GM12878 (cell line): ENCODE data around the gene MCM8. TPM values are rescaled to one million over a fixed set of nuclear protein-coding genes. Genes with fewer than 3 reads are reported as not detected.

Experiments used
- ATAC-seq: fragments of 200-7000 bp; cut with Tn5 transposase; 3 replicates; pipeline ENCODE4 v1.9.1; 2020; ENCODE audit warnings: mild to moderate bottlenecking, moderate library complexity
- BruUV-seq: library from RNA; stranded (reverse); fragments of 400-500 nt; replicated peaks from 2 replicates; lab custom pipeline; 2021; lab: Mats Ljungman, UMichigan
- CTCF ChIA-PET: fragments of 300-600 bp; sonication (Branson Sonifier 250); formaldehyde crosslinking; extraction: SDS; loops from one replicate; lab custom pipeline; 2021; ENCODE audit warnings: inconsistent platforms; lab: Yijun Ruan, JAX
- POLR2A ChIA-PET: fragments of 350-600 bp; formaldehyde crosslinking; extraction: SDS; loops from one replicate; lab custom pipeline; 2021; ENCODE audit warnings: inconsistent platforms; lab: Charles Lee
- RAD21 ChIA-PET: fragments of 300-600 bp; sonication (Branson Sonifier 250); formaldehyde crosslinking; loops from one replicate; lab custom pipeline; 2023; ENCODE audit warnings: antibody characterized with exemption; ENCODE audit not compliant: unreplicated experiment; lab: Charles Lee
- SMC1A ChIA-PET: fragments of 300-600 bp; sonication (Branson Sonifier 250); formaldehyde crosslinking; loops from one replicate; lab custom pipeline; 2023; ENCODE audit not compliant: unreplicated experiment, uncharacterized antibody; lab: Charles Lee
- DNase-seq: peaks from one replicate; pipeline ENCODE4 v3.0.0-alpha.2; 2011; ENCODE audit warnings: low read depth, low spot score
- FAIRE-seq: peaks from 3 replicates; lab custom pipeline; 2011; peaks lifted over from hg19 to GRCh38; lab: Jason Lieb, UNC
- H2AFZ ChIP-seq: 2 replicates; pipeline ENCODE4 v1.6.0; 2011; ENCODE audit warnings: low read depth, low read length, control low read depth; ENCODE audit not compliant: control insufficient read depth
- H3K27ac ChIP-seq: 2 replicates; pipeline ENCODE4 v1.5.1; 2011; ENCODE audit warnings: control low read depth; ENCODE audit not compliant: control insufficient read depth, insufficient read depth
- H3K27me3 ChIP-seq, 2 experiments: replicated peaks in 1 of 2; 2 replicates each; pipeline versions ENCODE4 v1.6.0 to v1.6.1; 2011; ENCODE audit warnings: low read length in 1 of 2; ENCODE audit not compliant: control insufficient read depth in 2 of 2, insufficient read depth in 2 of 2
- H3K36me3 ChIP-seq, 2 experiments: 2 replicates each; pipeline ENCODE4 v1.5.1; 2011; ENCODE audit warnings: low read length in 1 of 2; ENCODE audit not compliant: control insufficient read depth in 2 of 2, insufficient read depth in 2 of 2
- H3K4me1 ChIP-seq: 2 replicates; pipeline ENCODE4 v1.6.1; 2011; ENCODE audit warnings: mild to moderate bottlenecking, low read length, moderate library complexity, mixed read lengths; ENCODE audit not compliant: control insufficient read depth, insufficient read depth
- H3K4me2 ChIP-seq: 2 replicates; pipeline ENCODE4 v1.6.0; 2011; ENCODE audit warnings: control low read depth; ENCODE audit not compliant: control insufficient read depth, insufficient read depth
- H3K4me3 ChIP-seq: fragments of 200-600 bp; sonication (generic); 2 replicates; pipeline ENCODE4 v1.5.1; 2016
- H3K79me2 ChIP-seq: 2 replicates; pipeline ENCODE4 v1.6.0; 2011; ENCODE audit warnings: low read length; ENCODE audit not compliant: control insufficient read depth, insufficient read depth
- H3K9ac ChIP-seq: 2 replicates; pipeline ENCODE4 v1.8.0; 2011; ENCODE audit warnings: low read length, control low read depth, mixed read lengths; ENCODE audit not compliant: control insufficient read depth, insufficient read depth
- H3K9me3 ChIP-seq: replicated peaks from 3 replicates; pipeline ENCODE4 v1.5.1; 2011; ENCODE audit warnings: mild to moderate bottlenecking, low read length; ENCODE audit not compliant: control insufficient read depth, insufficient read depth
- H4K20me1 ChIP-seq: 2 replicates; pipeline ENCODE4 v1.6.0; 2011; ENCODE audit not compliant: control insufficient read depth, insufficient read depth
- GATAD2B ChIP-seq: fragments of 450-650 bp; conservative IDR thresholded peaks from 2 replicates; pipeline ENCODE4 v1.6.1; 2017; ENCODE audit warnings: low read depth, mild to moderate bottlenecking, moderate library complexity
- JUND ChIP-seq: IDR thresholded peaks from 2 replicates; pipeline ENCODE4 v1.6.1; 2012; ENCODE audit warnings: low read depth, mild to moderate bottlenecking, low read length, improper control_type of control experiment, moderate library complexity
- POLR2A ChIP-seq: IDR thresholded peaks from 2 replicates; pipeline ENCODE4 v1.6.1; 2011; ENCODE audit warnings: low read depth, mild to moderate bottlenecking, low read length
- WGBS: methylation state at CpG from one replicate; pipeline ENCODE4 v1.1.6; 2016; ENCODE audit warnings: low lambda C conversion rate; ENCODE audit not compliant: insufficient replicate concordance, insufficient coverage; ENCODE audit errors: missing lambda C conversion rate; 5-methylcytosine and 5-hydroxymethylcytosine counted together
- in situ Hi-C: fragments of 300-500 bp; cut with MboI; formaldehyde crosslinking; loops from 9 replicates; pipeline ENCODE4 v1.14.3; 2018; ENCODE audit warnings: mixed read lengths
- intact Hi-C: fragments of 100-400 bp; cut with micrococcal nuclease; formaldehyde crosslinking; loops from one replicate; pipeline ENCODE4 v1.14.2; 2022; ENCODE audit not compliant: unreplicated experiment
- polyA plus RNA-seq, 11 experiments: library from polyadenylated mRNA; depleted of rRNA in 4 of 11; unstranded in 6 of 11; stranded (reverse) in 5 of 11; fragments of >200 nt; fragmentation: Nextera tagmentation in 4 of 11; fragmentation: Illumina TruSeq in 1 of 11; extraction: Ambion mirVana in 4 of 11; extraction: Trizol in 1 of 11; gene quantifications; 1 replicate in 1 of 11; 2 replicates in 10 of 11; pipeline versions ENCODE4 v1.2.1 to v1.2.3, GENCODE V29; 2011 to 2016; ENCODE audit warnings: inconsistent platforms in 2 of 11, missing spikeins in 2 of 11, low read depth in 1 of 11
- total RNA-seq, 4 experiments: library from RNA; depleted of rRNA in 3 of 4; stranded (reverse); fragments of >200 nt in 3 of 4; fragmentation: Illumina TruSeq in 1 of 4; extraction: Trizol in 1 of 4; gene quantifications; 2 replicates each; pipeline versions ENCODE4 v1.2.1 to v1.2.3, GENCODE V29; 2013 to 2021
- TF ChIP-seq, protein P1 (sequence below): fragments of 450-650 bp; IDR thresholded peaks from 2 replicates; pipeline ENCODE4 v1.6.1; 2016; ENCODE audit warnings: mild to moderate bottlenecking, moderate library complexity, borderline replicate concordance

The MCM8 gene
- total and polyA plus RNA-seq, 10 of the 15 experiments (the other 5 are each of a cell fraction or from before 2014, with no cell fraction given), result 3.2 to 28.2 (median 16.0) TPM

DNA sequence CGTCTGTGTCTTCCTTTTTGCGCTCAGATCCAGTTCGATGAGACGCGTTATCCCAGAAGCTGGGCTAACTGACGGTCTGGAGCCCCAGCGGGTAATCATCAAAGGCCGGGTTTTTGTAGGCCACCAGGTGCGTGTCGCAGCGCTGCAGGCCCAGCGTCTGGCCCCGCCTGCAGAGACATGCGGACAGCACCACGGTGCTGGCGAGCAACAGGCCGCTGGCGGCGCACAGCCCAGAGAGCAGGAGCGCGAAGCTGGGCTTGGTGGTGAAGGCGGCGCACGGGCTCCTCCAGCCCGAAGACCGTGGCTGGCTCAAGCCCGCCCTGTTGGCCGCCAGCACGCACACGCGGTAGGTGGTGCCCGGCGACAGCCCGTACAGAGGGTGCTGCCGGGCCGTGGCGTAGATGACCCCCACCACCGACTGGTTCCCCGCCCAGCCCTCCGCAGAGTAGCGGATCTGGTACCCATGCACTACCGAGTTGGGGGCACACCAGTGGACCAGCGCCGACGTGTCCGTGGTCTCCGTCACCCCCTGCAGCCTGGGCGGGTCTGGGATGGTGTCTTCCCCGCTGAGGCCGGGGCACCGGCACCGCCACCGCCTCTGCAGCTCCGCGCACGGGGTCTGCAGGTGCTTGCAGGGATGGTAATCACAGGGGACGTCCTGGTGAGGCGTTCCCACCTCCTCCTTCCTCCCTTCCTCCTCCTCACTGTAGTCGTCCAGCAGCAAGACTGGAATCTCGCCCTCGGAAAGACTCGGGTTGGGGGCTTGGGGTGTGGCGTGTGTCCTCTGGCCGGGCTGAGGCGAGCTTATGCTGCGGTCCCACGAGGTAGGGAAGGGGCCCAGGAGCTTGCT is 90.7 kb downstream of the MCM8 start (continued):
- no peak for TF ChIP-seq JUND
- TF ChIP-seq, protein P1, sequence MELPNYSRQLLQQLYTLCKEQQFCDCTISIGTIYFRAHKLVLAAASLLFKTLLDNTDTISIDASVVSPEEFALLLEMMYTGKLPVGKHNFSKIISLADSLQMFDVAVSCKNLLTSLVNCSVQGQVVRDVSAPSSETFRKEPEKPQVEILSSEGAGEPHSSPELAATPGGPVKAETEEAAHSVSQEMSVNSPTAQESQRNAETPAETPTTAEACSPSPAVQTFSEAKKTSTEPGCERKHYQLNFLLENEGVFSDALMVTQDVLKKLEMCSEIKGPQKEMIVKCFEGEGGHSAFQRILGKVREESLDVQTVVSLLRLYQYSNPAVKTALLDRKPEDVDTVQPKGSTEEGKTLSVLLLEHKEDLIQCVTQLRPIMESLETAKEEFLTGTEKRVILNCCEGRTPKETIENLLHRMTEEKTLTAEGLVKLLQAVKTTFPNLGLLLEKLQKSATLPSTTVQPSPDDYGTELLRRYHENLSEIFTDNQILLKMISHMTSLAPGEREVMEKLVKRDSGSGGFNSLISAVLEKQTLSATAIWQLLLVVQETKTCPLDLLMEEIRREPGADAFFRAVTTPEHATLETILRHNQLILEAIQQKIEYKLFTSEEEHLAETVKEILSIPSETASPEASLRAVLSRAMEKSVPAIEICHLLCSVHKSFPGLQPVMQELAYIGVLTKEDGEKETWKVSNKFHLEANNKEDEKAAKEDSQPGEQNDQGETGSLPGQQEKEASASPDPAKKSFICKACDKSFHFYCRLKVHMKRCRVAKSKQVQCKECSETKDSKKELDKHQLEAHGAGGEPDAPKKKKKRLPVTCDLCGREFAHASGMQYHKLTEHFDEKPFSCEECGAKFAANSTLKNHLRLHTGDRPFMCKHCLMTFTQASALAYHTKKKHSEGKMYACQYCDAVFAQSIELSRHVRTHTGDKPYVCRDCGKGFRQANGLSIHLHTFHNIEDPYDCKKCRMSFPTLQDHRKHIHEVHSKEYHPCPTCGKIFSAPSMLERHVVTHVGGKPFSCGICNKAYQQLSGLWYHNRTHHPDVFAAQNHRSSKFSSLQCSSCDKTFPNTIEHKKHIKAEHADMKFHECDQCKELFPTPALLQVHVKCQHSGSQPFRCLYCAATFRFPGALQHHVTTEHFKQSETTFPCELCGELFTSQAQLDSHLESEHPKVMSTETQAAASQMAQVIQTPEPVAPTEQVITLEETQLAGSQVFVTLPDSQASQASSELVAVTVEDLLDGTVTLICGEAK, result no peak

DNA sequence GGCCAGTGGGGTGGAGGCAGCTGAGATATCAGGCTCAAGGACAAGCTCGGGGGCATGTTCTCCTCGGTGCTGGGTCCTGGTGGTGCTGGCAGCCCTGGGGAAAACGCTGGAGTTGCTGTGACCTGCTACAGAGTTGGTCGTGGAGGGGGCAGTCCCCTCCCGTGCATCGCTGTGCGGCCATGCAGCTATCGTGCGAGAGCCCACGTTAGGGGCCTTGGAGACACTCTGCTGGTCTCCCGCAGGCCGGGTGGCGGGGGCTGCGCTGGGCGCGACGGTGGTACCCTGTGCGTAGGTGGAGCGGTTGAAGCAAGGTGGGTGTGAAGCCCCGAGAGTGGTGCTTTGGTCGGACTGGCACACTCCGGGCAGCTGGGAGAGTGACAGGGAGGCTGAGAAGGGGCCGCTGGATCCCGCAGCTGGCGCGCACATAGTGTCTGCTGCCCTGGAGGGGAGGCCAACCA is 91.4 kb downstream of the MCM8 start:
- intact Hi-C loops (no loop called here), in situ Hi-C loops (no loop called here)
- no peak for FAIRE-seq
- H3K9me3 ChIP-seq, result no peaks in the 10 kb centered on the region
- H3K79me2 ChIP-seq, result no peaks in the 10 kb centered on the region
- no peaks in the 10 kb centered on the region for H4K20me1 ChIP-seq
- ChIA-PET RAD21 (no interaction called here), SMC1A (interaction anchor here (1.3 kb wide), 1 partner anchor 34 kb away, joined by 3 read pairs; no protein-coding TSS in a partner anchor), CTCF (no interaction called here)
- DNase-seq, result no peak
- H3K9ac ChIP-seq, result no peak overlapping the region
- no peaks in the 10 kb centered on the region for H3K27me3 ChIP-seq
- no peaks in the 10 kb centered on the region for H3K4me1 ChIP-seq
- 97% methylated on average over 25 of the region's 26 CpGs for WGBS
- no peak overlapping the region for H3K4me2 ChIP-seq
- H3K36me3 ChIP-seq, result peaks cover 11 to 17% of the 10 kb centered on the region in 2 experiments
- H2AFZ ChIP-seq, result no peak overlapping the region
- BruUV-seq, result no TSS peak
- ATAC-seq, result no peak
- H3K27ac ChIP-seq, result no peak overlapping the region
- H3K4me3 ChIP-seq, result no peak overlapping the region
- no peak for TF ChIP-seq GATAD2B
- peak; percentile 35 for TF ChIP-seq POLR2A
- TF ChIP-seq, all 136 proteins: peak for 1
- POLR2A ChIA-PET, result no interaction called here
